Vagina (tissue), 2 donors: ENCODE data around the gene MAN1C1.

Experiments
- POLR2A ChIP-seq, 2 donors: fragments of 450-650 bp; IDR thresholded peaks; one replicate each; pipeline ENCODE4 v1.6.1; 2017; ENCODE audit warnings: antibody characterized with exemption in 2 of 2, mild to moderate bottlenecking in 2 of 2, moderate library complexity in 2 of 2
- POLR2AphosphoS5 ChIP-seq, 2 donors: sonication (generic); formaldehyde crosslinking; IDR thresholded peaks; one replicate each; pipeline ENCODE4 v1.9.0; 2017; ENCODE audit warnings: antibody characterized with exemption in 2 of 2, mild to moderate bottlenecking in 2 of 2, low read depth in 1 of 2; ENCODE audit not compliant: insufficient read depth in 1 of 2
- TF ChIP-seq, protein P1 (sequence below), 3 experiments: fragments of 450-650 bp in 2 of 3; fragments of 200-600 bp in 1 of 3; sonication (generic) in 1 of 3; IDR thresholded peaks; one replicate each; pipeline ENCODE4 v1.5.1; 2017 to 2019; ENCODE audit warnings: antibody characterized with exemption in 3 of 3, mild to moderate bottlenecking in 2 of 3, moderate library complexity in 2 of 3

DNA sequence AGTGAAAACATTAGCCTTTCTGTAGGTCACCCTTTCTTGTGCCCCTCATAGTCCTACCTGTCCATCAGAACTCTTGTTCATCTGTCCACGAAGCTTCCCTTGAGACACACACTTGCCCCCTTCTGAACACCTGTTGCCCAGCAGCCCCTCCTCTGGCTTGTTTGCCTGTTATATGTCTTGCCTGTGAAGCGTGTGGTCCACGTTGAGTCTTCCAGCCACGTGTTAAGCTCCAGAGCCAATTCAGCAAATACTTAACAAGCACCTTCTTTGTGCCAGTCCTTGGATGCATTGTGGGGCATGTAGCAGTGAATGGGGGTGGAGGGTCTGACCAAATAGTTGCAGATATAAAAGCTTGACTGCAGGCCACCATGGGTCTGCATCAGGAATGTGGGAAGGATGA is 66.6 kb downstream of the MAN1C1 start:
- TF ChIP-seq POLR2AphosphoS5 (IDR thresholded peaks at IDR 0.05; ENCODE audit: insufficient read depth in 1 of 2, low read depth in 1 of 2): no peak
- TF ChIP-seq, protein P1, sequence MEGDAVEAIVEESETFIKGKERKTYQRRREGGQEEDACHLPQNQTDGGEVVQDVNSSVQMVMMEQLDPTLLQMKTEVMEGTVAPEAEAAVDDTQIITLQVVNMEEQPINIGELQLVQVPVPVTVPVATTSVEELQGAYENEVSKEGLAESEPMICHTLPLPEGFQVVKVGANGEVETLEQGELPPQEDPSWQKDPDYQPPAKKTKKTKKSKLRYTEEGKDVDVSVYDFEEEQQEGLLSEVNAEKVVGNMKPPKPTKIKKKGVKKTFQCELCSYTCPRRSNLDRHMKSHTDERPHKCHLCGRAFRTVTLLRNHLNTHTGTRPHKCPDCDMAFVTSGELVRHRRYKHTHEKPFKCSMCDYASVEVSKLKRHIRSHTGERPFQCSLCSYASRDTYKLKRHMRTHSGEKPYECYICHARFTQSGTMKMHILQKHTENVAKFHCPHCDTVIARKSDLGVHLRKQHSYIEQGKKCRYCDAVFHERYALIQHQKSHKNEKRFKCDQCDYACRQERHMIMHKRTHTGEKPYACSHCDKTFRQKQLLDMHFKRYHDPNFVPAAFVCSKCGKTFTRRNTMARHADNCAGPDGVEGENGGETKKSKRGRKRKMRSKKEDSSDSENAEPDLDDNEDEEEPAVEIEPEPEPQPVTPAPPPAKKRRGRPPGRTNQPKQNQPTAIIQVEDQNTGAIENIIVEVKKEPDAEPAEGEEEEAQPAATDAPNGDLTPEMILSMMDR (IDR thresholded peaks at IDR 0.05): no peak
- TF ChIP-seq POLR2A (IDR thresholded peaks at IDR 0.05): no peak
